DMS53 (cell line): ENCODE data around the gene ZFAND4.
"Not testable (repeated sequence)": the region's sequence is repeated elsewhere in the genome, so short reads cannot be mapped to it uniquely, and the experiment has no call there.

Source experiments
- DNase-seq: peaks from one replicate; lab custom pipeline; 2025; lab: John Stamatoyannopoulos, UW

The ZFAND4 gene

DNA sequence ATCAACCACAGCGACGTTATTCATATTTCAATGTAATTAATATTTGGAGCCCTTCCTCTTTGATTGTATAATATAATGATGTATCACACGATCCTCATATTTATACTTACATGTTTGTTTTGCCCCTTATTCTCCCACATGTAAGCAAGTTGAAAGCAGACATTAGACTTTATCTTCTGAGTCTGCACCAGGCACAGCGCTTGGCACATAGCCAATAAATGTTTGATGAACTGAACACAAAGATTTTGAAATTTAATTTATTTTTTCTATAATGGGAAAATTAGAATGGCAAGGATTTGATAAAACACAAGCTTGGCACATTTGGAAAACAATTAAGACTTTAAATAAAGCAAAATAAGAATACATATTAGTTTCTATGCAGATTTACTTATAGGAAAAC is 31.6 kb downstream of the ZFAND4 start:
- no peak for DNase-seq

GRCh38 chr10:45640049-45640448 is 32.5 kb downstream of the ZFAND4 start:
- no peak for DNase-seq

- no peak for DNase-seq
Observed at GRCh38 chr10:45627412-45628048, 45.0 kb downstream of the ZFAND4 start.

GRCh38 chr10:45625879-45626278 is 46.7 kb downstream of the ZFAND4 start:
- DNase-seq = no peak

- DNase-seq = no peak
Observed at GRCh38 chr10:45624724-45625123, 47.8 kb downstream of the ZFAND4 start.

DNA sequence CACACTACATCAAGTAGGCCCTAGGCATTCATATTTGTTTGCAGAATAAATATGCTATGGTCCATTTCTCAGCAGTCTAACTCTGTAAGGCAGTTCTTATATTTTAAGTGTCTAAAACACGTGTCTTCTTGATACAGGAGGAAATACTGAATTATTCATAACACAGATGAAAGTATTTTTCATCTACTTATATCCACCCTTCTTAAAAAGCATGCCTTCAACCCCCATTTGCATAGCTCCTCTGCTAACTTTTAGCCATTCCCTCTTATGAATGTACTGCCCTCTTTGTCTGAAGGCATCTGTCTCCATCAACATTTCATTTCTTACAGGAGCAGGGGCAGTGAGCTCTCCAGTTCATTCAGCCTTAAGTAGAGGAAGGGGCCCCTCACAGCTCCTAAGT is 57.7 kb downstream of the ZFAND4 start:
- no peak for DNase-seq

DNA sequence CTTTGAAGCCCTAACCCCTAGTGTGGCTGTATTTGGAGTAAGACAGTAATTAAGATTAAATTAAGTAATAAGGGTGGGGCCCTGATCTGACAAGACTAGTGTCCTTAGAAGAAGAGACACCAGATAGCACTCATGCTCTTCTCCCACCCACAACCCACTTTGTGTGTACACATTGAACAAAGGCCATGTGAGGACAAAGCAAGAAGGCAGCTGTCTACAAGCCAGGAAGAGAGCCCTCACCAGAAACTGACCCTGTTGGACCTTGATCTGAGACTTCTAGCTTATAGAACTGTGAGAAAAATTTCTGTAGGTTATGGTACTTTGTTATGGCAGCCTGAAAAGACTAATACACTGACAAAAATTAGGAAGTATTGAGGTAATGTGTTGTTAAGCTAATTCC is 59.8 kb downstream of the ZFAND4 start:
- no peak for DNase-seq

DNA sequence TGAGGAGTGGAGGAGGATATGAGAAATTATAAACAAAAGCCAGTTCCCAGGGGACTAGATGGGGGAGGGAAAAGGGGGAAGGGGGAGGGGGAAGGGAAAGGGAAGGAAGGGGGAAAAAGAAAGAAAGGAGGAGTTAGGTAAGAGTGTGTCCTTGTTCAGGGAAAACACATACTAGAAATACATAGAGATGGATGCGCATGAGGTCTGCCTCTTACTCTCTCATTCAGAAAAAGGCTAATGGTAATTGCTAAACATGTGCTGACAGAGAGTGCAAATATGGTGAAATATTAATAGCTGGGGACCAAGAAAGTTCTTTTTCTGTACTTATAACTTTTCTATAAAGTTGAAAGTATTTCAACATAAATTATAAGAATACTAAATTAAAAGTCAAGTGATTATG is 64.5 kb downstream of the ZFAND4 start:
- no peak for DNase-seq

DNA sequence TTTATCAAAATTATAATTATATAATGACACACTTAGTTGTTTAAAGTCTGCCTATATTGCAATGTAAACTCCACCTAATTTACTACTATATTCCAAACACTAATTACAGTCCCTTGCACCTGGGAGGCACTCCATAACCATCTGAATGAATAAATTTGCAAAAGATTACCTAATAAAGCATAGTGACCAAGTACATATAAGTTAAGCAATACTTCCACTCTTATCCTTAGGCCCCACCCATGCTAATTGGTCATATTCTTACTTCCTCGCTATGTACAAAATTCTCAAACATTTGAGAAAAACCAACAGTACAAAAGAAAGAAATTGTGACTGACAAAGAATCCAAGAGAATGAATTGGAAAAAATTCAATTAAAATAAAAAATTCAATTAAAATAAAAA is 65.3 kb downstream of the ZFAND4 start:
- no peak for DNase-seq

DNA sequence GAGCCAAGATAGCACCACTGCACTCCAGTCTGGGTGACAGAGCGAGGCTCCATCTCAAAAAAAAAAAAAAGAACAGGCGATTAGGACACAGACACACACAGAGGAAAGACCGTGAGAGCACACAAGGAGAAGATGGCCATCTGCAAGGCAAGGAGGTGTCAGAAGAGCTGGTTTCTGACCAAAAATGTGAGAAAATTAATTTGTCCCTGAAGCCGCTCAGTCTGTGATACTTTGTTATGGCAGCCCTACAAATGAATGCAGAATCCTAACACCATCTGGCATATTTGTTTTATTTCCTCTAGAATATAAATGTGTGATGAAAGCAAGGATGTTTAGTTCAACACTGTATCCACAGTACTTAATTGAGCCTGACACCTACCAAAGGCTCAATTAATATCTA is 69.7 kb downstream of the ZFAND4 start:
- no peak for DNase-seq

GRCh38 chr10:45602082-45602730 is 70.4 kb downstream of the ZFAND4 start:
- DNase-seq = no peak

DNA sequence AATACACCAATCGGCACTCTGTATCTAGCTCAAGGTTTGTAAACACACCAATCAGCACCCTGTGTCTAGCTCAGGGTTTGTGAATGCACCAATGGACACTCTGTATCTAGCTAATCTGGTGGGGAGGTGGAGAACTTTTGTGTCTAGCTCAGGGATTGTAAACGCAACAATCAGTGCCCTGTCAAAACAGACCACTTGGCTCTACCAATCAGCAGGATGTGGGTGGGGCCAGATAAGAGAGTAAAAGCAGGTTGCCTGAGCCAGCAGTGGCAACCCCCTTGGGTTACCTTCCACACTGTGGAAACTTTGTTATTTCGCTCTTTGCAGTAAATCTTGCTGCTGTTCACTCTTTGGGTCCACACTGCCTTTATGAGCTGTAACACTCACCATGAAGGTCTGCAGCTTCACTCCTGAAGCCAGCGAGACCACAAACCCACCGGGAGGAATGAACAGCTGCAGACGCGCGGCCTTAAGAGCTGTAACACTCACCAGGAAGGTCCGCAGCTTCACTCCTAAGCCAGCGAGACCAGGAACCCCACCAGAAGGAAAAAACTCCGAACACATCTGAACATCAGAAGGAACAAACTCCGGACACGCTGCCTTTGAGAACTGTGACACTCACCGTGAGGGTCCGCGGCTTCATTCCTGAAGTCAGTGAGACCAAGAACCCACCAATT is 71.2 kb downstream of the ZFAND4 start:
- DNase-seq = not testable (repeated sequence)

GRCh38 chr10:45600337-45601253 is 72.0 kb downstream of the ZFAND4 start:
- not testable (repeated sequence) for DNase-seq

- DNase-seq = no peak
Observed at GRCh38 chr10:45599646-45600045, 72.9 kb downstream of the ZFAND4 start.

- DNase-seq = no peak
Observed at GRCh38 chr10:45599021-45599603, 73.5 kb downstream of the ZFAND4 start.

DNA sequence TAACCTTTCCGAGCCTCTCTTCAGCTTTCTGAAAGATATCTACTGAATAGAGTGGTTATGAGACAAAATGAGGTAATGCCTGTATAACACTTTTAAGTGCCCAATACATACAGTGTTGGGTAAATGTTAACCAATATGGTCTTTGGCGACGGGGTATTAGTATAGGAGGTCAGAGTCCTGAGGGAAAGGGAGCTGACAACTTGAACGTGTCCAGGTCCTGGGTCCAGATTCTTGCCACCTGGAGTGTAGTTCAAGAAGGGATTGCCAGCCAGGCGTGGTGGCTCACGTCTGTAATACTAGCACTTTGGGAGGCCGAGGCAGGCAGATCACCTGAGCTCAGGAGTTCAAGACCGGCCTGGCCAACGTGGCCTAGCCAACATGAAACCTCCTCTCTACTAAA is 76.0 kb downstream of the ZFAND4 start:
- no peak for DNase-seq

- peak; percentile 99 for DNase-seq
Observed at GRCh38 chr10:45594276-45595157, 78.1 kb downstream of the ZFAND4 start.

- DNase-seq = no peak
Observed at GRCh38 chr10:45593938-45594275, 78.7 kb downstream of the ZFAND4 start.

GRCh38 chr10:45592926-45593325 is 79.6 kb downstream of the ZFAND4 start:
- no peak for DNase-seq

DNA sequence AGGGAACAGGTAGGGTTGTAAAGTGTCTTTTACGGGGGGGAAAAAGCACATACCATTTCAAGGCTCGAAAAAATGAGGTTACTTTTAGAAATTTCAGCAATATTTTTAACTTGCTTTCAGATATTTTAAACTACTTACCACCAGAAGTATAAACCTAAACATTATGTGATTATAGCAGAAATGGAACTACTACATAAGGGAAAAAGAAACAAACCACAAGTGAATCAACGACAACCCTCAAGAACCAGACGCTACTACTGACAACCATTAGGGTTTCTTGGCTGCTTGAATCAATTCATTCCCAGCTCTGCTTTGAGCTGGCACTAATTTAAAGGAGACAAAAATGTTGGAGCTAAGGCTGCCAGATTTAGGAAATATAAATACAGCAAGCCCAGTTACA is 80.1 kb downstream of the ZFAND4 start:
- DNase-seq = no peak

DNA sequence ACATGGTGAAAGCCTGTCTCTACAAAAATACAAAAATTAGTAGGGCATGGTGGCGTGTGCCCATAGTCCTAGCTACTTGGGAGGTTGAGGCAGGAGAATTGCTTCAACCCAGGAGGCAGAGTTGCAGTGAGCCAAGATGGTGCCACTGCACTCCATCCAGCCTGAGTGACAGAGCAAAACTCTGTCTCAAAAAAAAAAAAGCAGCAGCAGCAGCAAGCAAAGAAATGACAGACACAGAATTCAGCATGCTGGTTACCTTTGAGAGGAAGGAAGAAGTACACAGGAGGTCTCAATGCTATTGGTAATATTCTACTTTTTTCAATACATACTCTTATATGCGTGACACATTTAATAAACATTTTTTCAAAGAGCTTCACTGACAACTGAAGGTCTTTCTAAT is 81.3 kb downstream of the ZFAND4 start:
- DNase-seq = no peak
